ENCODE results near the gene SPIN3.
"Not testable (repeated sequence)": the region's sequence is repeated elsewhere in the genome, so short reads cannot be mapped to it uniquely, and the experiment has no call there.

SPIN3 gene

DNA sequence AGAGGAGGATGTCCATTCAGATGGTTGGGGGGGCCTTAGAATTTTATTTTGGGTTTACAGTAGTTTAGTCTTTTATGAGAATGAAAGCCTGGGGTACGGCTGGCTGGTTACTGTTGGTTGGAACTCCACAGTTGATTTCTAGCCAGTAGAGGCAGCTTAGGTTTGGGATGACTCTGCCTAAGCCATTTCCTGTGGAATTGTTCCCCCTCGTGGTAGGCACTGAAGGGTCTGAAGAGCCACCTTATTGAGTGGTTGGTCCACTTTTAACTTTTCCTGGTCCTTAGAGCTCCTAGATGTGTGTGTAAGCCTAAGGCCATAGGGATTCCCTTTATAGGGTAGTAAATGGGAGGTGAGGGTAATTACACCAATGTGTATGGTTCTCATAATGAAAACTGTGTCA lies 19.7 kb downstream of the SPIN3 start:
- no peak for TF ChIP-seq CTCF (IDR thresholded peaks at IDR 0.05; ENCODE audit: extremely low read depth, insufficient read depth, missing control alignments)
- DNase-seq (ENCODE audit: low spot score), result no peak
- in situ Hi-C loops (cut with MboI; ENCODE audit: low pct_unique_long_range_greater_than_20kb, low sequenced_read_pairs, unreplicated experiment), result no loop called here

- no peak for DNase-seq (ENCODE audit: low spot score)
- no peak for TF ChIP-seq CTCF (IDR thresholded peaks at IDR 0.05; ENCODE audit: extremely low read depth, insufficient read depth, missing control alignments)
- in situ Hi-C loops (cut with MboI; ENCODE audit: low pct_unique_long_range_greater_than_20kb, low sequenced_read_pairs, unreplicated experiment), result loop anchor here (25.0 kb wide), 1 partner anchor 162 kb away; no protein-coding TSS in a partner anchor
Measured at GRCh38 chrX:56974408-56974807, 20.9 kb downstream of the SPIN3 start.

DNA sequence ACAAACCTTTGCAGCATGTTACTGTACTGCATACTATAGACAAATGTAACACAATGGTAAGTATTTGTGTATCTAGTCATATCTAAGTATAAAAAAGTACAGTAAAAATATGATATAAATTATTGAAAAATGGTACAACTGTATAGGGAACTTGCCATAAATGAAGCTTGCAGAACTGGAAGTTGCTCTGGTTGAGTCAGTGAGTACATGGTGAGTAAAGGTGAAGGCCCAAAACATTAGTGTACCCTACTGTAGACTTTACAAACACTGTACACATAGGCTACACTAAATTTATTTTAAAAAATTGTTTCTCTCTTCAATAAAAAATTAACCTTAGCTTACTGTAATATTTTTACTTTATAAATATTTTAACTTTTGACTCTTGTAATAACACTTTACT lies 25.8 kb downstream of the SPIN3 start:
- no peak for DNase-seq (ENCODE audit: low spot score)
- in situ Hi-C loops (cut with MboI; ENCODE audit: low pct_unique_long_range_greater_than_20kb, low sequenced_read_pairs, unreplicated experiment), result loop anchor here (25.0 kb wide), 1 partner anchor 157 kb away; no protein-coding TSS in a partner anchor

GRCh38 chrX:56968980-56969379 lies 26.4 kb downstream of the SPIN3 start:
- in situ Hi-C loops (cut with MboI; ENCODE audit: low pct_unique_long_range_greater_than_20kb, low sequenced_read_pairs, unreplicated experiment), result loop anchor here (25.0 kb wide), 1 partner anchor 157 kb away; no protein-coding TSS in a partner anchor
- DNase-seq (ENCODE audit: low spot score), result no peak

More for the DNA sequence above, 25.8 kb downstream of the SPIN3 start:
- no peak for TF ChIP-seq CTCF (IDR thresholded peaks at IDR 0.05; ENCODE audit: extremely low read depth, insufficient read depth, missing control alignments)

DNA sequence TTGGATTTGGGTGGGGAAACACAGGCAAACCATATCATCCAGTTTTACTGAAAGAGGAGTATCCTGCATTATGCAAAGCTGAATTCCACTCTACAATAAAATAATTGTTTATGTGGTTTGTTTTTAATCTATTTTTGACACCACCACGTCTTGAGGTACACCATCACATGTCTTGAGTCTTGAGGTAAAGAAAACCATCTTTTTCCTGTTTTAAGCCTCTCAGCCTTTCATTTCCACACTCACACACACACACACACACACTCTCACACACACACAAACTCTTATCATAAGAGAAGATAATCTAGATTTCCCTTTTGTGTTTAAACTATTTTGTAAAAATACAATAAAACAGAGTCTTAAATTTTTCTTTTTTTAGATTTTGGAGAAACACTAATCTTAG lies 32.0 kb downstream of the SPIN3 start:
- in situ Hi-C loops (cut with MboI; ENCODE audit: low pct_unique_long_range_greater_than_20kb, low sequenced_read_pairs, unreplicated experiment), result loop anchor here (25.0 kb wide), 1 partner anchor 151 kb away; no protein-coding TSS in a partner anchor
- TF ChIP-seq CTCF (IDR thresholded peaks at IDR 0.05; ENCODE audit: extremely low read depth, insufficient read depth, missing control alignments), result no peak

More at GRCh38 chrX:56968980-56969379, 26.4 kb downstream of the SPIN3 start:
- TF ChIP-seq CTCF (IDR thresholded peaks at IDR 0.05; ENCODE audit: extremely low read depth, insufficient read depth, missing control alignments), result no peak

DNA sequence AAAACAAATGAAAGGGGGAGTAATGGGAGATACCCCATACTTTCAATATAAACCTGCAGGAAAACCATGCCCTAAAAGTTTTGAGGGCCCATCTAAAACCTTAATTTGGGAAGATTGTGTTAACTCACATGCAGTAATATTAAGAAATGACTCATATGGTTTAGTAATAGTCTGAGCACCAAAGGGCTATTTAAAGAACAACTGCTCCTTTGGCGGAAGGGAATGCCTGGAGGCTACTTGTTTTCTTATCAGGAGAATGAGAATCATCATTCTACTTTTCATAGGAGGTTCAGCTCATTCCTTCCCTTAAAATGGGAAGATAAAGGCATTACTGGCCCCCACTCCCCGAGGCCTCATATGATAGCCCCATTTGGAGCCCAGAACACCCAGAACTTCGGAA lies 47.6 kb downstream of the SPIN3 start:
- no peak for DNase-seq (ENCODE audit: low spot score)
- TF ChIP-seq CTCF (IDR thresholded peaks at IDR 0.05; ENCODE audit: extremely low read depth, insufficient read depth, missing control alignments), result no peak
- in situ Hi-C loops (cut with MboI; ENCODE audit: low pct_unique_long_range_greater_than_20kb, low sequenced_read_pairs, unreplicated experiment), result loop anchor here (25.0 kb wide), 1 partner anchor 90 kb away; no protein-coding TSS in a partner anchor

More for the DNA sequence above, 32.0 kb downstream of the SPIN3 start:
- DNase-seq (ENCODE audit: low spot score), result no peak

- DNase-seq (ENCODE audit: low spot score), result not testable (repeated sequence)
- in situ Hi-C loops (cut with MboI; ENCODE audit: low pct_unique_long_range_greater_than_20kb, low sequenced_read_pairs, unreplicated experiment), result loop anchor here (25.0 kb wide), 1 partner anchor 91 kb away; no protein-coding TSS in a partner anchor
Measured at GRCh38 chrX:56946201-56946600, 49.1 kb downstream of the SPIN3 start.

DNA sequence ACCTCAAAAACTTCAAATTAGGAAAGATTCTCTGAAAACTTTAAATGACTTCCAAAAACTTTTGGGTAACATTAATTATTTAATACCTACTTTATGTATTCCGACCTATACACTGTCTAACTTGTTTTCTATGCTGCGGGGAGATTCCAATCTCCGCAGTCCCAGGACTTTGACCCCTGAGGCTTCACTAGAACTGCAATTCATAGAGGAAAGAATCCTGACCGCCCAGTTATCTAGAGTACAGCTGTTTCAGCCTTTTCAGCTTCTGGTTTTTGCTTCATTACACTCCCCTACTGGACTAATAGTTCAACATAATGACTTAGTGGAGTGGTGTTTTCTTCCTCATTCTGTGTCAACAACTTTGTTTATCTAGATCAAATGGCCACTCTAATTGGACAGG lies 50.1 kb downstream of the SPIN3 start:
- in situ Hi-C loops (cut with MboI; ENCODE audit: low pct_unique_long_range_greater_than_20kb, low sequenced_read_pairs, unreplicated experiment), result loop anchor here (25.0 kb wide), 1 partner anchor 92 kb away; no protein-coding TSS in a partner anchor

More for the DNA sequence above, 50.1 kb downstream of the SPIN3 start:
- DNase-seq (ENCODE audit: low spot score), result not testable (repeated sequence)
